ENCODE results near the gene AR. TPM values are rescaled to one million over a fixed set of nuclear protein-coding genes. Genes with fewer than 3 reads are reported as not detected.

AR gene
- total and polyA plus RNA-seq, 2 of the 8 experiments (the other 6 are each of a cell fraction or from before 2014, with no cell fraction given) = 7.1 to 10.7 TPM

- Histone ChIP-seq H3K23ac (ENCODE audit: insufficient read length) (no peak overlapping the region), H3K4me2 (ENCODE audit: insufficient read depth in 1 of 2, low read depth in 2 of 2, low read length in 2 of 2) (no peak overlapping the region), H2BK5ac (ENCODE audit: low read depth, low read length) (no peak overlapping the region), H2BK15ac (ENCODE audit: low read length) (no peak overlapping the region), H4K20me1 (replicated peaks in 1 of 2; ENCODE audit: control insufficient read depth in 1 of 2, insufficient read depth in 2 of 2, low read length in 2 of 2) (no peaks in the 10 kb centered on the region), H3K56ac (replicated peaks; ENCODE audit: insufficient read length, low read depth, low read length) (no peak overlapping the region), H4K91ac (replicated peaks; ENCODE audit: insufficient read length, low read length) (no peak overlapping the region), H2AK5ac (ENCODE audit: low read depth, low read length) (no peak overlapping the region), H3K9ac (replicated peaks in 1 of 4; ENCODE audit: extremely low read depth in 1 of 4, low read depth in 3 of 4, low read length in 3 of 4) (no peak overlapping the region), H3K27me3 (replicated peaks in 1 of 4; ENCODE audit: control insufficient read depth in 3 of 4, extremely low read depth in 1 of 4, insufficient read depth in 3 of 4, low read length in 3 of 4) (no peaks in the 10 kb centered on the region), H3K79me2 (ENCODE audit: control insufficient read depth in 1 of 2, insufficient read depth in 2 of 2, low read length in 2 of 2) (no peaks in the 10 kb centered on the region), H4K8ac (ENCODE audit: extremely low read depth, insufficient read depth, low read length) (no peak overlapping the region), H2BK20ac (ENCODE audit: low read length) (no peak overlapping the region), H3K4ac (replicated peaks; ENCODE audit: insufficient read length, low read depth, low read length) (no peak overlapping the region), H3K36me3 (ENCODE audit: control insufficient read depth in 2 of 4, insufficient read depth in 4 of 4, low read length in 3 of 4) (peaks cover 0 to 3% (median 0%) of the 10 kb centered on the region in 4 experiments; a peak in 2 of 8 replicates), H3K9me3 (ENCODE audit: insufficient read depth in 2 of 2, low read depth in 1 of 2, low read length in 1 of 2) (no peaks in the 10 kb centered on the region), H3K27ac (ENCODE audit: low read depth, low read length) (no peak overlapping the region), H2BK120ac (replicated peaks; ENCODE audit: low read depth, low read length) (no peak overlapping the region), H3K18ac (ENCODE audit: extremely low read depth, low read length) (no peak overlapping the region), H3K4me3 (ENCODE audit: extremely low read depth in 1 of 4, insufficient read depth in 2 of 4, low read depth in 3 of 4, low read length in 4 of 4) (no peak overlapping the region), H3K79me1 (ENCODE audit: low read depth, low read length) (no peaks in the 10 kb centered on the region), H3K23me2 (ENCODE audit: low read depth, low read length) (no peaks in the 10 kb centered on the region; the same call in 1 of the 2 replicates), H3K14ac (ENCODE audit: insufficient read length) (no peak overlapping the region), H2BK12ac (ENCODE audit: low read depth, low read length) (no peak overlapping the region), H4K5ac (ENCODE audit: insufficient read length, low read depth, low read length) (no peak overlapping the region), H3K4me1 (replicated peaks in 1 of 4; ENCODE audit: control insufficient read depth in 3 of 4, insufficient read depth in 4 of 4, low read length in 3 of 4) (no peaks in the 10 kb centered on the region), H2AFZ (ENCODE audit: low read length) (no peak overlapping the region)
- no peak for FAIRE-seq
- CTCF ChIA-PET (ENCODE audit: partially characterized antibody) = interaction anchor here (0.6 to 1.1 kb wide), 3 partner anchors 12 to 1721 kb away, joined by 3 to 4 read pairs (median 4); no protein-coding TSS in a partner anchor
- no CpG with 5 or more reads among the region's 4 CpGs for WGBS, 2 experiments (ENCODE audit: extremely low coverage in 1 of 2, insufficient coverage in 1 of 2, insufficient read length in 1 of 2, insufficient replicate concordance in 2 of 2, low coverage in 1 of 2, low lambda C conversion rate in 2 of 2, missing lambda C conversion rate in 1 of 2)
- POLR2A ChIA-PET (ENCODE audit: partially characterized antibody) = no interaction called here
- TF ChIP-seq ZNF274 (IDR thresholded peaks at IDR 0.05; ENCODE audit: borderline replicate concordance, extremely low read depth, low read length) (no peak), SIN3A (conservative IDR thresholded peaks at IDR 0.05 in 1 of 2, IDR thresholded peaks at IDR 0.05 in 1 of 2; ENCODE audit: low read depth in 1 of 2, low read length in 2 of 2) (no peak), KDM1A (IDR thresholded peaks at IDR 0.05; ENCODE audit: borderline replicate concordance, low read length) (no peak)
- no peak for DNase-seq (ENCODE audit: low read depth in 1 of 2, low spot score in 2 of 2)
Measured at GRCh38 chrX:67717571-67717970, 173.8 kb downstream of the AR start.

All from H1 (cell line).